Measurements from ENCODE around the gene IGFBP2. TPM values are rescaled to one million over a fixed set of nuclear protein-coding genes. Genes with fewer than 3 reads are reported as not detected.

The IGFBP2 gene
- total RNA-seq, 2 donors from 2014 or later: 129 to 170 TPM

DNA sequence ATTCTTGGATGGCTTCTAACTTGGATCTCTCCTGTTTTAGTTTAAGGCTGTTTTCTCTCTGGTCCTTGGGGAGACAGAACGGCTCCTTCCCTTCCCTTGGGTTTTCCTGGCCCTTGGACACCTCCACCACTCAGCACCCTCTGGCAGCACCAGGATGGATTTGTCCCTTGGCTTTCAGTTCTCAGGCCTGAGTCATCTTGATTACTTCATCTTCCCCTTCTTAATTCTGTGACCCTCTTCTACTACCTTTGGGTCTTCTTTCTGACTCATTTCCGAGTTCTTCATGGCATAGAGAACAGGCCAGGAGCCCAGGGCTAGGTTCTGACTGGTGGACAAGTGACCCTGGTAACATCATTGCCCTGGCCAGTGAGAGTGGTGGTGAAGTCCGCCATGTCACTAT lies 14.9 kb downstream of the IGFBP2 start:
- no peaks in the 10 kb centered on the region for H3K9me3 ChIP-seq
- DNase-seq (no peak), ATAC-seq (no peak)
- H3K27me3 ChIP-seq: no peaks in the 10 kb centered on the region
- 71 to 88% methylated on average over 3 of the region's 3 CpGs for WGBS, 2 donors
- intact Hi-C loops (cut with DNase I): no loop called here
- peak overlapping the region; percentile 3 to 92 (median 62) for H3K27ac ChIP-seq
- TF ChIP-seq, protein P1, sequence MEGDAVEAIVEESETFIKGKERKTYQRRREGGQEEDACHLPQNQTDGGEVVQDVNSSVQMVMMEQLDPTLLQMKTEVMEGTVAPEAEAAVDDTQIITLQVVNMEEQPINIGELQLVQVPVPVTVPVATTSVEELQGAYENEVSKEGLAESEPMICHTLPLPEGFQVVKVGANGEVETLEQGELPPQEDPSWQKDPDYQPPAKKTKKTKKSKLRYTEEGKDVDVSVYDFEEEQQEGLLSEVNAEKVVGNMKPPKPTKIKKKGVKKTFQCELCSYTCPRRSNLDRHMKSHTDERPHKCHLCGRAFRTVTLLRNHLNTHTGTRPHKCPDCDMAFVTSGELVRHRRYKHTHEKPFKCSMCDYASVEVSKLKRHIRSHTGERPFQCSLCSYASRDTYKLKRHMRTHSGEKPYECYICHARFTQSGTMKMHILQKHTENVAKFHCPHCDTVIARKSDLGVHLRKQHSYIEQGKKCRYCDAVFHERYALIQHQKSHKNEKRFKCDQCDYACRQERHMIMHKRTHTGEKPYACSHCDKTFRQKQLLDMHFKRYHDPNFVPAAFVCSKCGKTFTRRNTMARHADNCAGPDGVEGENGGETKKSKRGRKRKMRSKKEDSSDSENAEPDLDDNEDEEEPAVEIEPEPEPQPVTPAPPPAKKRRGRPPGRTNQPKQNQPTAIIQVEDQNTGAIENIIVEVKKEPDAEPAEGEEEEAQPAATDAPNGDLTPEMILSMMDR (IDR thresholded peaks at IDR 0.05): no peak
- no peak for TF ChIP-seq POLR2A (IDR thresholded peaks at IDR 0.05)
- peaks cover 95% of the 10 kb centered on the region for H3K4me1 ChIP-seq
- no peaks in the 10 kb centered on the region for H3K36me3 ChIP-seq (replicated peaks in 1 of 2; ENCODE audit: insufficient read depth in 1 of 2, low read depth in 2 of 2)
- no peak overlapping the region for H3K4me3 ChIP-seq

- Histone ChIP-seq H3K36me3 (replicated peaks in 1 of 2; ENCODE audit: insufficient read depth in 1 of 2, low read depth in 2 of 2) (no peaks in the 10 kb centered on the region), H3K4me3 (no peak overlapping the region), H3K27ac (peak overlapping the region; percentile 22 to 92 (median 88)), H3K4me1 (peaks cover 95% of the 10 kb centered on the region), H3K9me3 (no peaks in the 10 kb centered on the region), H3K27me3 (no peaks in the 10 kb centered on the region)
- intact Hi-C loops (cut with DNase I): no loop called here
- WGBS, 2 donors: 36 to 38% methylated on average over 5 of the region's 5 CpGs
- peak; percentile 9 for ATAC-seq
- peak in 3 of 4 donors; percentile 41 to 64 (median 60) for DNase-seq
- TF ChIP-seq, protein P1 (IDR thresholded peaks at IDR 0.05): no peak
- no peak for TF ChIP-seq POLR2A (IDR thresholded peaks at IDR 0.05)
These were observed 16.4 kb downstream of the IGFBP2 start for GRCh38 chr2:216649574-216649973.

DNA sequence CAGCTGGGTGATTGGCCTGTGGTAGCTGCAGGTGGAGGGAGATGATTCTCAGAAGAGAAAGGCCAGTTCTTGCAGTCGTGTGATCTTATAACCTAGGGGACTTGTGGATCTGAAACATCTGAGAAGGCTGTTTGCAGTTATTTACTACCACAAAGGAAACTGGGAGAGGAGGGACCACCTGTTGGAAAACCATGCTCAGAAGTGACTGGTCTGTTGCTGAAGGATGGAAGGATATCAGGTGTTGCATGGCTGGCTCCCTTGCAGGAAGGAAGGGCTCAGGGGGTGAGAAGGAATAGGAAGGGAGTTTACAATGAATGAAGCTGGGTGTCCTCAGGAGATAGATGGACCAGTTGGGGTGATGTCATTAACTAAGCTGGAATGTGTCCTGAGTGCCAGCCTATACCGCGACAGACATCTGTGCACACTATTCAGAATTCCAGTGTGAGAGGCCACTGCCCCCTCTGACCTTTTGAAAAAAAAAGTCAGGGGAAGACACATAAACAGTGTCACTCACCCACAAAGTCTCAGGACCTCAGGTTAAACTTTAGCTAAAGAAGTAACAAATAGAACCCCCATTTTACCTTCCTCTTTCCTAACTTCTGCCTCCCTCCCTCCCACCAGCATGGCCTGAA lies 17.5 kb downstream of the IGFBP2 start:
- no peak for ATAC-seq
- Histone ChIP-seq H3K9me3 (no peaks in the 10 kb centered on the region), H3K4me3 (no peak overlapping the region), H3K27ac (peak overlapping the region; percentile 76 to 92 (median 88)), H3K4me1 (peaks cover 86% of the 10 kb centered on the region), H3K36me3 (replicated peaks in 1 of 2; ENCODE audit: insufficient read depth in 1 of 2, low read depth in 2 of 2) (no peaks in the 10 kb centered on the region), H3K27me3 (no peaks in the 10 kb centered on the region)
- TF ChIP-seq, protein P1 (IDR thresholded peaks at IDR 0.05): no peak
- TF ChIP-seq POLR2A (IDR thresholded peaks at IDR 0.05): no peak
- no peak for DNase-seq
- intact Hi-C loops (cut with DNase I): no loop called here
- 40% methylated on average over 3 of the region's 3 CpGs for WGBS, 2 donors

DNA sequence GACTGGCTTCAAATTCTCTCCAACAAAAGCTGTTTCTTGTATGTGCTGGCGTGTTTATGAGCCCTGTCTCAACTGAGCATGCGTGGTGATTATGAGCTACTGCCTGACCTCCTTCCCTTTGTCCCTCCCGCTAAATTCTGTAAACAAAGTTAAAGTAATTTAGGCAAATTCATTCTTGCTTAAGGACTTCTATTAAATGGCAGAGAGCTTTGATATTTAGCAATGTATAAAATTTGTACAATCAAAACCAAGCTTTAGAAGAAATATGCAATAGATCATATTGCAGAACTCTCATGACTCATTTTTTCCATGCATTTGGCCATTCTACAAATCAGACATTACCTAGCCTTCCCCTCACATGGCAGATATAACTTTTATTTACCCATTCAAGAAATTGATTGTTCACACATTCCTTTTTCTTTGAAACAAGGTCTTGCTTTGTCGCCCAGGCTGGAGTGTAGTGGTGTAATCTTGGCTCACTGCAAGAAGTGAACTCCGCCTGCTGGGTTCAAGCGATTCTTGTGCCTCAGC lies 18.2 kb downstream of the IGFBP2 start:
- TF ChIP-seq POLR2A (IDR thresholded peaks at IDR 0.05): no peak
- TF ChIP-seq, protein P1 (IDR thresholded peaks at IDR 0.05): no peak
- DNase-seq (peak in 3 of 4 donors; percentile 54 to 64 (median 56)), ATAC-seq (peak; percentile 65)
- Histone ChIP-seq H3K27ac (peak overlapping the region; percentile 76 to 92 (median 88)), H3K4me3 (no peak overlapping the region), H3K36me3 (replicated peaks in 1 of 2; ENCODE audit: insufficient read depth in 1 of 2, low read depth in 2 of 2) (no peaks in the 10 kb centered on the region), H3K27me3 (no peaks in the 10 kb centered on the region), H3K4me1 (peaks cover 79% of the 10 kb centered on the region), H3K9me3 (no peaks in the 10 kb centered on the region)
- WGBS, 2 donors: 19 to 24% methylated on average over 6 of the region's 6 CpGs
- intact Hi-C loops (cut with DNase I): no loop called here

- DNase-seq (no peak), ATAC-seq (peak; percentile 13)
- Histone ChIP-seq H3K9me3 (no peaks in the 10 kb centered on the region), H3K27ac (peak overlapping the region; percentile 50 to 92 (median 88)), H3K4me3 (no peak overlapping the region), H3K27me3 (no peaks in the 10 kb centered on the region), H3K4me1 (peaks cover 74% of the 10 kb centered on the region), H3K36me3 (replicated peaks in 1 of 2; ENCODE audit: insufficient read depth in 1 of 2, low read depth in 2 of 2) (no peaks in the 10 kb centered on the region)
- intact Hi-C loops (cut with DNase I): no loop called here
- 14 to 20% methylated on average over 4 of the region's 4 CpGs for WGBS, 2 donors
- TF ChIP-seq, protein P1 (IDR thresholded peaks at IDR 0.05): no peak
- TF ChIP-seq POLR2A (IDR thresholded peaks at IDR 0.05): no peak
These were observed 19.3 kb downstream of the IGFBP2 start for GRCh38 chr2:216652566-216652965.

Data from body of pancreas (tissue), 4 donors.